Activated T-cell treated with anti-CD3 and anti-CD28 coated beads, Interleukin-2, amount 50 U/mL, for 1 hour (primary cell): ENCODE measurements around the gene KLF15.
A peak's percentile ranks its signal among the peaks of the same experiment; 100 is the strongest.
"Not testable (repeated sequence)": the region's sequence is repeated elsewhere in the genome, so short reads cannot be mapped to it uniquely, and the experiment has no call there.

Experiments used
- DNase-seq: peaks from one replicate; pipeline ENCODE4 v3.0.0-alpha.2; 2020

KLF15 gene

DNA sequence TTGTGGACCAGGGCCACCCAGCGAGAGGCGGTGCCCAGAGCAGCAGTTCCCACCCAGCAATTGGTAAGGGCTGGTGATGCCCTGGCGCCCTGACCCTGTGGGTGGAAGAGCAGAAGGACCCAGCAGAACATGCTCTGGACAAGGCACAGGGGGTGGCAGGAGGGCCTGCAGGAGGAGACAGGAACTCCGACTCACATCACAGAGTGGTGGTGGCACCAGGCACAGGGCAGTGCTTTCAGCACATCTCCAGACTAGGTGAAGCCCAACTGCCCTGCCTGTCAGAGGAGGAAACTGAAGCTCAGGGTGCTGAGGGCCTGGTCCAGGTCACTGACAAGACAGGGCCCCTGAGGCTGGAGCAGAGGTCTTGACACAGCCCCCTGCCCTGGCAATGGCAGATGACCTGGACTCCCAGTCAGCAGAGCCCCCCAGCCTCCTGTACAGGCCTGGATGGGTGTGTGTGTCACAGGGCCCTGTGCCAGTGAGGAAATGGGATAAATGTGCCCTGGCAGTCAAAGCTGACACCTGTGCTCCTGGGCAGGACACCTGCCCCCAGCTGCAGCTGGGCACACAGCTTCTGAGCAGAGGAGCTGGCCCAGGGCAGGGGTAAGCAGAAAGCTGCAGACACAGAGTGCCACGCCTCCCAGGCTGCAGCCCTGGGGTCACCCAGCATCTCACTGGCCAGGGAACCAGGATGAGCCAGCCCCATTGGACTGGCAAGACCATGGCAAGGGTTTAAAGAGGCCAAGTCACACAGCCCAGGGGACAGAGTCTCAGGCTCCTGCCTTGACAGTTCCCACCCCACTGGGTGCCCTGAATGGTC lies 11.4 kb downstream of the KLF15 start:
- DNase-seq: peak; percentile 5

DNA sequence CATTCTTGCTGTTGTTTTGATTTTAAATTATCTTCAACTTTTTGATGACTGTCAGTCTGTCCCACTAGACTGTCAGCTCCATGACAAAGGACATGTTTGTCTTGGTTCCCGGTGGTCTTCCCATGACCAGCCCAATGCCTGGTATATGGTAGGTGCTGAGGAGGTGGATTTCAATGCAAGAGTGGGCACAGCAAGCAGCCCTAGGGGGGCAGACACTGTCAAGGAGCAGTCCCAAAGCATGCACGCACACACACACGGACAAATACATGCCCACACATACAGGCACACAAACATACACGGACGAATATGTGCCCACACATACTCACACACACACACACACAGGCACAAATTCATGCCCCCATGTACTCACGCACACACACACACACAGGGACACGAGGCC lies 12.0 kb downstream of the KLF15 start:
- DNase-seq: peak; percentile 6

DNA sequence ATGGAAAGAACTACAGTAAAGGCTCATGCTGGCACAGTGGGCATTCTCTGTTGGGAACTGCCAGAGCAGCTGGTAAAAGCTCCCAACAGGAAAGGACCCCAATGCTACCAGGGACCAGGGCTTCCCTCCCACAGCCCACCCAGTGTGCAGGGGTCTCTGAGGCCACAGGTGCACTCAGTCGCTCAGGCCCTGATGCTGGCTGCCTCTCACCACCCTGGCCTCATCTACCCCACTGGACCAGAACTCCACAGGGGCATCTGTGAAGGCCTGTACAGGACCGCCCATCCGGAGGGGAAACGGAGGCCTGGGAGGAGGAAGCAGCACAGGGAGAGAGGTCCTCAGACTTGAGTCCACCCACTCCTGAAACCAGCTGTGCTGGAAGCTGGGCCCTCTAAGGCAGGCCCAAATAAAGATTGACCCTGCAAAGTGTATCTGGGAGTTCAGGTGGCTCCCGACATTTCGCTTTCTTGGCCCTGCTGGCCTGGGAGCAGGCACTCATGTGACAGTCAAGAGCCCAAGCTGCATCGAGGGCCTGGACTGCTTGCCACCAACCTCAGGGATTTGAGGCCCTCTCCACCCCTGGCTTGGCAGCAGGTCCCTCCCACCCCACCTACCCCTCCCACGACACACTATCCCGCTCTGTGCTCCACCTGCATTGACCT lies 12.7 kb downstream of the KLF15 start:
- peak; percentile 7 for DNase-seq

DNA sequence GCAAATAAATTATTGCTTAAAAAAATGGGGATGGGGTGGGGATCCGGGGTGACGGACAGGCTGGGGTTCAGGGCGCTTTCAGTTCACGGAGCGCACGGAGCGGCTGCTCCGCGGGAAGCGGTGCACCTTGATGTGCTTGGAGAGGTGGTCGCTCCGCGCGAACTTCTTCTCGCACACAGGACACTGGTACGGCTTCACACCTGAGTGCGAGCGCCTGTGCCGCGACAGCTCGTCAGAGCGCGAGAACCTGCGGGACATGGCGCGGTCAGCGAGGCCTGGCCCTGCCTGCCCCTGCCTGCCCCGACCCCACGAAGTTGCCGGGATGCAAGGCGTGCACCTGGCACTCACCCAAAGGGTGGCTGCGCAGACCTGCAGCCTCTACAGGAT lies 13.6 kb downstream of the KLF15 start:
- DNase-seq: no peak

DNA sequence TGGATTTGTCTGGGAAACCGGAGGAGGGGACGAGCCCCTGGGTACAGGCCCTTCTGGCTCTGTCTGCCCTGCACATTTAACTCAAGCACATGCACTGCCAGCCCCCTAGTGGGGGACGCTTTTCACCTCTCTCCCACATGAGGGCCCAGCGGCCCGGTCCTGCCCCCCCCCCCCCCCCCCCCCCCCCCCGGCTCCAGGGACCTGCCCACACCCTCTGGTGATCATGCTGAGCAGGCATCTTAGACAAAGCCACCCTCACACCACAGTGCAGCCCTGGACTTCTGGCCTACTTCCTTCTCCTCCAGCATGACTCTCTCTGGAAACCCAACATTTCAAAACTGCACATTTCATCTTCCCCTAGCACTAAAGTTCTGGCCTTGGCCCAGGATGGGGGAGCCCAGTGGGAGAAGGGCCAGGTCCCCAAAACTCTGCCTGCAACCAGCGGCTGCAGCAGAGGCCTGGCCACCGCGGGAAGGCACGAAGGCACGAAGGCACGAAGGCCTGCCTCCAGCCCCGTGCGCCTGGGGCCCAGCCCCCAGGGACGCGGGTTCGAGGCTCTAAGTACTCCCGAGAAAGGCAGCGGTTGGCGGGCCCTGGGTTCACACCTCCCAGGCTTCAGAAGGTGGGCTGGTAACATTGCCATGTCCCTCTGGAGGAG lies 14.1 kb downstream of the KLF15 start:
- DNase-seq: peak; percentile 8

DNA sequence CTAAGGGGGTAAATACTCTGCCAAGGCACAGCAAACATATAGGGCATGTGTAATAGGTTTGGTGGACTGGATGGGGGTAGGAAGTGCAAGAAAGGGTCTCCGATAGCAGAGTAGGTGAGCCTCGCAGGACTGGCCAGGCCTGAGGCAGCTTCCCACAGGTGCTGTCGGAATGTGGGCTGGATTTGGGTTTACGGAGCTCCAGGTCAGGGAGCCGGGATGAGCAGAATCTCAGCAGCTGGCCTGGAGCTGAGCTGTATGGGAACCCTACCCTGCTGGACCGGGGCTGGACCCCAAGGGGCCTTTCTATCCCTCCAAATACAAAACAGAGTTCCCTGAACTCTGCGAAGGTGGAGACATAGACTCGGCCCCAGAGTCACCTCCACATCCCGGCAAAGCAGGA lies 15.0 kb downstream of the KLF15 start:
- DNase-seq: peak; percentile 4

DNA sequence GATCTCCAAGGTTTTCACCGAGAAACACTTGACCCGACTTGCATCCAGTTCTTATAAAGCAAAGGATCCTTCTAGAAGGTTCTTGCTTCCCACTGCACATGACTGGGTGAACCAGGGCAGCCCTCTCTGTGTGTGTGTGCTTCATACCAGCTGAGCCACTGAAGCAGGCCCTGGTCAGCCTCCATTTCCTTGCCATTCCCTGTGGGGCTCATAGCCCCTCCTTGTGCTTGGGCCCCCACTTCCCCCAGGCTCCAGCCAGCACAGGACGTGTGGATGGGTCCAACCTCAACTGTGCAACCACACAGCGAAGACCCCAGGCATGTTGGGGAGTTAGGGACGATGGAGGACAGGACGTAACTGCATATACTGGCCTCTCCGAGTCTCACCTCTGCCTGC lies 15.5 kb downstream of the KLF15 start:
- peak; percentile 3 for DNase-seq

DNA sequence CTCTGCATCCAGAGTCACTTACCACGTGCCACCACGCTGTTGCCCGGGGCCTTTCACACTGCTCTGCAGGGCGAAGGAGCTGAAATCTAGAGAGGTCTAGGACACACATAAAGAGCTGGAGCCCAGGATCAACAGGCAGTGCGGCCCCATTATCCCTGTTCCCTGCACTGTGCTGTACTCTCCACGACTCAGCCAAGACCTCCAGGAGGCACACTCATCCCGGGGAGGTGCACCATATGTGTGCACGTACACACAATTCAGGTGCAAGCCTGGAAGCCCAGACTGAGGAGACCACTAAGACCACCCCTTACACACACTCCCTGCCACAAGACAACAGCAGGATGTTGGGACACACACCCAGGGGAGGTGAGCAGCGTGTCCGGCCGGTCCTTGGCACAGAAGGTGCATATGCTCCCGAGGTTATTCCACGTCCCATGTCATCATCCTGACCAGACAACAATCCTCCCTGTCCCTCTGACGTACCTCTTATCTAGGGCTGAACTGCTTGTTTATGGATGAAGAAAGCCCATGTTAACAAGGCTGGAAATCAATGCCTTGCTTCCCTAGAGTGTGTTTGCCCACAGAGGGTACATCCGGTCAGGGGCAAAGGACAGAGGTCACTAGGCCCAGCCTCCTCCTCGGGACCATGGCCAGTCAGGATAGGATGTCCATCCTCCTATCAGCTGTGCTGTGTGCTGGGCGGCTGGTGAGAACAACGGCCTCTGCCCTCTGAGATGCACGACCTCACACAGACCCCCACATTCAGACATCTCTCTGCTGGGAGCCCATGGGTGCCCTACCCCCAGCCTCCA lies 16.1 kb downstream of the KLF15 start:
- DNase-seq: peak; percentile 4

DNA sequence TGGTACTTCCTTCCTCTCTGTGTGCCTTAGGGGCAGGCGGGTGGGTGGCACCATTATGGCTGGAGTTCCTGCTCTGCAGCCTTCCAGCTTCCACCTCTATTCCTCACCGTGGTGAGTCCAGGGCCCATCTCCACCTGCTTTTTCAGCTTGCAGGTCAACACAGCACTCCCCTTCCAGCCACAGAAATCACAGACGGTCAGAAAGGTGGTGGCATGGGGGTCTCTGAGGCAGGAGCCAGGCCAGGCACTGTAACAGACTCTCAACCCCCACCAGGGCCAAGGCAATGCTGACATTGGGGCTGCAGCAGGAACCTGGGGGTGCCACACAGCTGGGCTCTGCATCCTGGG lies 16.6 kb downstream of the KLF15 start:
- DNase-seq: no peak

DNA sequence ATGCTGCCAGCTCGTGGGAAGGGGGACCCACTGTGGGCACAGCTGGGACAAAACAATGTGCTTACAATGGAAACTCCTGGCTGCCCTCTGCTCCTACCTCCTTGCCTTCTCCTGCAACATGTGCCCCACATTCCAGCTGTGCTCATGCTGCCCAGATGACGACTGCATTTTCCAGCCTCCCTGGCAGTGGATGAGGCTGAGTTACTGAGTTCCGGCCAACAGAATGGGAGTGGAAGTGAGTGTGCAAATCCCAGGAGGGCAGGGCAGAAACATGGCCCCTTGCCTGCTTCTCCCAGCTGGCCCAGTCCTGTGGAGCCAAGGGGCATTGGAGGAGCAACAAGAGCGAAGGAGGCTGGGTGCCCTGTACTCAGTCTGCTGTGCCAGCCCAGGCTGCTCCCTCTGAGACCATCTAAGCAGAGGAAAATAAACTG lies 17.1 kb downstream of the KLF15 start:
- DNase-seq: peak; percentile 8

DNA sequence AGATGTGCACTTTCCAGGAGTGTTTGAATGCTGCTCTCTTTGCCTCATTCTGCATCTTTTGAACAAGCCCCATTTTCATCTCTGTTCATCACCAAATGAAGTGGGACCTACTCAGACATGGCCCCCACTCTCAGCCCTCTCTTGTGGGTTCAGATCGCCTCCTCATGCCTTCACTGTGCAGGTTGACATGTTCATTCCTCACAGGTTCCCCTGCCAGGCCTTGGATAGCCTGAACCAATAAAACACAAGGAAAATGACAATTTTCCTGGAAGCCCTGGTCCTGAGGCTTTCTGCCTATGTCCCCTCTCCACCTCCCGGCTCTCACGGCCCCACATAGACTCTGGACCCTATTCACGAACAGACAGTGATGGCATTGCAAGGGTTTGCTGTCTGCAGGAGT lies 17.7 kb downstream of the KLF15 start:
- no peak for DNase-seq

DNA sequence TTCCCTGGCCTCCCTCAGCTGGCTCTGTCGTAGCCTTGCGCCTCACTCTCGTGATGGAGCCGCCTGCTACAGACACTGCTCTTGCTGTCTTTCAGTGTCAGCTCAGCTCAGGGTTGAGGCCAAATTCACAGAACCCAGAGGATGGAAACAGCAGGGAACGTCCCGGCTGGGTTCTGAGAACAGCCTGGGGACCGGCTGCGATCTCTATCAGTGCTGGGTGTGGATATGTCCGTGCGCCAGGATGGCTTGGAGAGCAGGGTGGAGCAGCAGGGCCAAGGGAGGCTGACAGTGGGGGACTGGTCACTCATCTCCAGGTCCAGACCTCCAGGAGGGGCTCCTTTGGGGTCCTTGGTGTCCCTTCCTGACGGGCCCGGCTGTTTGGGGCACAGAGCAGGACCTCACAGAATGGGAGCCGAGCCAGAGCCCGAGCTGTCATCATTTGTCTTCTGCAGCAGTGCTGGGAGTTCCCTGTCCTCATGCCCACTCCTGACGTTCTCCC lies 18.4 kb downstream of the KLF15 start:
- DNase-seq: peak; percentile 7

DNA sequence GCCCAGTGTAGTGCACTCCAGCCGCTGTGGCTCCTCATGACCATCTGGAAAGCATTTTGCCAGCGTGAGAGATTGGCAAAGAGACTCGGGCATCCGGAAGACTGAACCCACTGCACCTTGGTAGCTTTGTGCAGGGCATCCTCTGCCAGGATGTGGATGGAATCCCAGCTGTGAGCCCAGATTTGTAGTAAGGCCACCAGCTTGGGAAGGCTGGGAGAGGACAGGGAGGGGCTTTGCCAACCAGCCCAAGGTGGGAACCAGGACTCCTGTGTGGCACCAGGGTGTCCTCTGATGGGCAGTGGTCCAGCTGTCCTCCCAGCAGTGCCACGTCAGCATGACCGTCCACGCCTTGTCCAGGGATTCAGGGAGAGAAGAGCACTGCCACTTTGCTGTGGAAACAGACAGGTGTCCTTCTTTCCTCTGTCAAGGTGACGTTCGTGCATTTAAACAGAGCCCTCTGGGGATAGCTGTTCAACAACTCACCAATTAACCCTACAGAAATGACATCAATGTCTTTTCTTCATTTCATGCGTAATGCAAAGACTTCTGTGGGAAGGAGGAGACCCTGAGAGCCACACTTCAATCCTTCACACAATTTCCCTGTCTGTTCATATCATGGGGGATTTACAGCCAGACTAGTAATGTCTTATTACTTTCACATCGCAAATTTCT lies 19.1 kb downstream of the KLF15 start:
- DNase-seq: peak; percentile 10

DNA sequence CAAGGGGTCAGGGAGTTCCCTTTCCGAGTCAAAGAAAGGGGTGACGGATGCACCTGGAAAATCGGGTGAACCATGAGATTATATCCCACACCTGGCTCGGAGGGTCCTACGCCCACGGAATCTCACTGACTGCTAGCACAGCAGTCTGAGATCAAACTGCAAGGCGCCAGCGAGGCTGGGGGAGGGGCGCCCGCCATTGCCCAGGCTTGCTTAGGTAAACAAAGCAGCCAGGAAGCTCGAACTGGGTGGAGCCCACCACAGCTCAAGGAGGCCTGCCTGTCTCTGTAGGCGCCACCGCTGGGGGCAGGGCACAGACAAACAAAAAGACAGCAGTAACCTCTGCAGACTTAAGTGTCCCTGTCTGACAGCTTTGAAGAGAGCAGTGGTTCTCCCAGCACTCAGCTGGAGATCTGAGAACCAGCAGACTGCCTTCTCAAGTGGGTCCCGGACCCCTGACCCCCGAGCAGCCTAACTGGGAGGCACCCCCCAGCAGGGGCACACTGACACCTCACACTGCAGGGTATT lies 25.3 kb downstream of the KLF15 start:
- DNase-seq: not testable (repeated sequence)

DNA sequence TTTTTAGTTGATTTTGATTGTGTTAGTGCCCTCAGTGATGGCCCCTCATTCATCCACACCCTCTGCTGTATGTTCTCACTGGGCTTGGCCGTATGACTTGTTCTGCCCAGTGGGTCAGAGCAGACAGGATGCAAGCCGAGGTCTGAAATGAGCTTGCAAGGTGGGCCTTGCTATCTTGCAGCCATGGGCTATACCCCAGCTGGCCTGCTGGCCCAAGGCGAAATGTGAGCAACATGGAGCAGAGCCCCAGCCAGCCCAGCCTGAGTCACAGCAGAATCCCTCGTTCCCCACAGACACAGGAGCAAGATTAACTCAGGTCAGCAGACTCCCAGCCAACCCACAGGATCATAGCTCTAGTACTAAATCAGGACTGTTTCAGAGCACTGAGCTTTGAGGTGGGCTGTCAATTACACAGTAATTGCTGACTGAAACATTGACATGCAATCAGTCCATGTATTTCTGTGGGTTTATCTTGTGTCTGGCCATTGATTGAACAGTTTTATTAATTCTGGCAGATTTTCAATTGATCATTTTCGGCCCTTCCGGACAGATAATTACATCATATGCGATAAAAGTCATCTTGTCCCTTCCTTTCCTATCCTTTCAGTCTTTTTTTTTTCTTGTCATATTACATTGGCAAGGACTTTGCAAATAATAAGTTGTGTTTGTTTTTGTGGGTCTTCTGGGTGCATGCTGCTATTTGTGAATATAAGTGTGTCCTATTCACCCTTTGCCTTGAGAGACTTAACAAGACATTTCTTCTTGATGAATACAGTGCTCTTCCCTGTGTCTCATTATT lies 27.1 kb downstream of the KLF15 start:
- peak; percentile 5 for DNase-seq

DNA sequence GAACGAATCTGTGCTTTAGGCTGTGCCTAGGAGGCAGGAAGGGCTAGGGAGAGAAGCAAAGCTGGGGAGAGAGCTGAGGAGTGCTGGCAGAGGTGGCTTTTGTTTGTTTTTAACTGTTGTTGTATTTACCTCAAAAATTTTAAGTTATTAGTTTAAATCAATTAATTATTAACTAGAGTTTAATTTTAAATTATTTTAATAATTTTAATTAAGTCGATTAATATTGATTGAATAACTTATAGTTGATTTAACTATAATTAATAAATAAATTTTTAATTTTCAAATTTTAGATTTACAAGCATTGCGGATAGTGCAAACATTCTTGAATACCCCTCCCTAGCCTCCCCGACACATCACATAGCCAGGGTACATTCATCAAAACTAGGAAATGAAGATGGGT lies 30.6 kb downstream of the KLF15 start:
- no peak for DNase-seq

DNA sequence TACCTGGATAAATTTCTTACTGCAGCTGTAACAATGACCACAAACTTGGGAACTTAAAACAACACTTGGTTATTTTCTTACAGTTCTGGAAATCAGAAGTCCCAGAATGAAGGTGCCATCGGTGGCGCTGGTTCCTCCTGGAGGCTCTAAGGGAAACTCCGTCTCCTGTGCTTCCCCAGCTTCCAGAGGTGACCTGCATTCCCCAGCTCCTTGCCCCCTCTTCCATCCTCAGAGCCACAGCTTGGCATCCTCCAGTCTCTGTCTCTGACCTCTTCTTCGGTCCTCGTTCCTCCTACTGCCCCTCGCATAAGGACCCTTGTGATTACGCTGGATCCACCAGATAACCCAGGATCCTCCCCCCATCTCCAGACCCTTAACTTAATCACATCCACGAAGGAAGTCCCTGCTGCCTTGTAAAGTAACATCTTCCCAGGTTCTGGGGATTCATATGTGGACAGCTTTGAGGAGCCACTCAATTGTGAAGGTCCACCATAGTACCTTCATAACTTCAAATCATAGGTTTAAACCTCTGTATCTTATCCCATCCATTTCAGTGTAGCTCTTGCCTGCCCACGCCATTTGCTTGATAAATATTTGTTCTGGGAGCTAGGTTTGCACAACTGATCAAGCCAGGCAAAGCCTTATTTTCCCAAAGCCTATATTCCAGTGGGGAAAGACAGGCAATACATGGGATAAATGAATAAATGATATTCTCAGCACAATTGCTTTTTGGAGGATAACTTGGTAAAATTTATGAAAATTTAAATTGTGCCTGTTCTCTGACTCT lies 34.8 kb downstream of the KLF15 start:
- no peak for DNase-seq

DNA sequence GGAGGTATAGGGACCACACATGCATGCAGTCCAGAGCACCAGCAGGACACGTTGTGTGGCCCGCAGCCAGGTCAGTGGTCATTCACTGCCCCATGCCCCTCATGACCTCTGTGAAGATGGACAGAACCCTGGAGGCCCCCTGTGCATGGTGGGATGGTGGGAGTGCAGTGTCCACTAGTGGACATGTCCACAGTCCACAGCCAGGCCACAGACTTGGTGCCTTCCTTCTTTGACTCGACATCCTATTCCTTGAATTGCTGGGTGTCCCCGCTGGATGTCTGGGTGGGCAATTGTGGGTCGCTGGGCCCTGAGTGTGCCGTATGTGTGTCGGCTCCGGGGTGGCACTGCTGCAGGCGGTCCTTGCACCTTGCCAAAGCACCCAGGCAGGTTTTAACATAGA lies 35.7 kb downstream of the KLF15 start:
- no peak for DNase-seq

DNA sequence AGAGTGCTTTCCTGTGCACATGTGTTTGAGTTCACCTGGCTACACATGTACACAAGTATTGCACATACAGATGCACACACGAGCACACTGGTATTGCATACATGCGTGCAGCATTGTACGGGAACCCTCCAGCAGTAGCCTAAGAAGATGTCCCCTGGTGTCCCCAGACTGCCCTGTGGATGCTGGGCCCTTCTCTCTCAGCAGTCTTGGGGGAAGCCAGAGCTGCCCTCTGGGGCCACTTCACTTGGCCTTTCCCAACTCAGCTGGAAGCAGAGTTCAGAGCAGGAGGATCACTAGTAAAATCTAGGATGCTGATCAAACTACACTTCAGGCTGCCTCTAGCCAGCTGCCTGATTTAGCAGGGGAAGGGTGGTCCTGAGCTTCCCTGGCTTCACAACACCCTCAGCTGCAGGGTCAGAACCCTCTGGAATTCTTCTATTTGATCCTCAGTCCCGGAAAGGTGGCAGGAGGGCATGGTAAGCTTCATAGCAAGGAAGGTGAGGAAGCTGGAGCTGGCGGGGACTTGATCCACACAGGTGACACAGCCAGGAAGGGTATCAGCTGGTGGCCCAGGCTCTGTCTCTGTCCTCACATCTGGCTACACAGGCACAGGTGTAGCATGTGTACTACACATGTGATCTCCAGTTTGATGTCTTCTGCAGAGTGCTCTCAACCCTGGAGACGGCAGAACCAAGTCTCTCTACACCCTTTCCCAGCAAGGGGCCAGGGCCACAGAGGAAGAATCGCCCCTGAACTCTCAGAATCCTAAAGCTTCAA lies 36.5 kb downstream of the KLF15 start:
- DNase-seq: no peak
